Urinary bladder (tissue), 4 donors: Measurements from ENCODE around the gene RABGAP1L. TPM values are rescaled to one million over a fixed set of nuclear protein-coding genes. Genes with fewer than 3 reads are reported as not detected.
"Not testable (repeated sequence)": the region's sequence is repeated elsewhere in the genome, so short reads cannot be mapped to it uniquely, and the experiment has no call there.

Experiments
- DNase-seq: peaks from one replicate; pipeline ENCODE4 v3.0.0-alpha.2; 2015; ENCODE audit errors: extremely low spot score
- H3K27ac ChIP-seq: one replicate; pipeline ENCODE4 v1.5.1; 2013; ENCODE audit warnings: low read depth, mild to moderate bottlenecking, moderate library complexity
- H3K36me3 ChIP-seq: one replicate; pipeline ENCODE4 v1.6.1; 2013; ENCODE audit warnings: mild to moderate bottlenecking, moderate library complexity; ENCODE audit not compliant: insufficient read depth
- H3K4me1 ChIP-seq: one replicate; pipeline ENCODE4 v1.6.1; 2013; ENCODE audit warnings: mild to moderate bottlenecking, moderate library complexity; ENCODE audit not compliant: insufficient read depth
- H3K4me3 ChIP-seq: one replicate; pipeline ENCODE4 v1.5.1; 2013; ENCODE audit warnings: low read depth, low read length
- WGBS: extraction: QIAGEN DNeasy Blood & Tissue Kit; methylation state at CpG from one replicate; pipeline ENCODE4 v1.1.7; 2013; 5-methylcytosine and 5-hydroxymethylcytosine counted together
- polyA plus RNA-seq: library from polyadenylated mRNA; stranded (reverse); fragments of 200-250 nt; gene quantifications from one replicate; pipeline ENCODE4 v1.2.3, GENCODE V29; 2013
- total RNA-seq: library from RNA; depleted of rRNA; stranded (reverse); fragments of >200 nt; gene quantifications from one replicate; pipeline ENCODE4 v1.2.3, GENCODE V29; 2014
- donor health status: healthy with polysubstance abuse.
- donor health status: healthy.

Gene RABGAP1L
- total and polyA plus RNA-seq, 2 donors = 14.5 to 102 TPM

DNA sequence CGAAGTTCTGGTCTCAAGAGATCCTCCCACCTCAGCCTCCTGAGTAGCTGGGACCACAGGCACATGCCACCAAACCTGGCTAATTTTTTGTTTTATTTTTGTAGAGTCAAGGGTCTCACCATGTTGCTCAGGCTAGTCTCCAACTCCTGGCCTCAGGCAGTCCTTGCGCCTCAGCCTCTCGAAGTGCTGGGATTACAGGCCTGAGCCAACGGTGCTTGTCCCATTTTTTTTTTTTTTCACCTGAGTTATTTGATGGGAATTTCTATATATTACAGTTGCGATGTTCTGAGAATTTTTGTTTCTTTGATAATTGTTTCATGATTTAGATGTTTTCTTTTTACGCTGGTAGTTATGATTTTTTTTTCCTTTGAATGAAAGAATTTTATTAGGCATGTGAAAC is 2.5 kb downstream of the RABGAP1L start:
- Histone ChIP-seq H3K4me3 (no peak overlapping the region), H3K4me1 (no peaks in the 10 kb centered on the region), H3K27ac (no peak overlapping the region), H3K36me3 (no peaks in the 10 kb centered on the region)
- WGBS = 92% methylated on average over 6 of the region's 6 CpGs
- DNase-seq = no peak

DNA sequence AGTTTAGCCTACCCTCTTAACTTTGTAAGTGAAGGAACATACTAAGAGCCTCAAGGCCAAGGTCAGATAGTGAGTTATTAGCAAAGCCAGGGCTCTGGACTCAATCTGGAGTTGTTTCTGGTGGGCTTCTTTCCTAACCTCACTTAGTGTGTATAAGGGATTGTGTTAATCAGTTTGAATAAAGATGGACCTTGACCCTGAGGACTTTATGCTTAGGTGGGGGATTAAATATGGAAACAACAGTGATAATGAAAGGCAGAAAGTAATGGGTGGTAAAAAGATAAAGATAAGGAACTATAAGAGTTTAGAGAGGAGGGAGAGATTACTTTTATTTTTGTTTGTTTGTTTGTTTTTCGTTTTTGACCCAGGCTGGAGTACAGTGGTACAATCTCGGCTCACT is 5.5 kb downstream of the RABGAP1L start:
- no peak overlapping the region for H3K4me3 ChIP-seq
- H3K27ac ChIP-seq = no peak overlapping the region
- no peaks in the 10 kb centered on the region for H3K4me1 ChIP-seq
- WGBS = 97% methylated on average over 2 of the region's 2 CpGs
- no peaks in the 10 kb centered on the region for H3K36me3 ChIP-seq
- DNase-seq = no peak

DNA sequence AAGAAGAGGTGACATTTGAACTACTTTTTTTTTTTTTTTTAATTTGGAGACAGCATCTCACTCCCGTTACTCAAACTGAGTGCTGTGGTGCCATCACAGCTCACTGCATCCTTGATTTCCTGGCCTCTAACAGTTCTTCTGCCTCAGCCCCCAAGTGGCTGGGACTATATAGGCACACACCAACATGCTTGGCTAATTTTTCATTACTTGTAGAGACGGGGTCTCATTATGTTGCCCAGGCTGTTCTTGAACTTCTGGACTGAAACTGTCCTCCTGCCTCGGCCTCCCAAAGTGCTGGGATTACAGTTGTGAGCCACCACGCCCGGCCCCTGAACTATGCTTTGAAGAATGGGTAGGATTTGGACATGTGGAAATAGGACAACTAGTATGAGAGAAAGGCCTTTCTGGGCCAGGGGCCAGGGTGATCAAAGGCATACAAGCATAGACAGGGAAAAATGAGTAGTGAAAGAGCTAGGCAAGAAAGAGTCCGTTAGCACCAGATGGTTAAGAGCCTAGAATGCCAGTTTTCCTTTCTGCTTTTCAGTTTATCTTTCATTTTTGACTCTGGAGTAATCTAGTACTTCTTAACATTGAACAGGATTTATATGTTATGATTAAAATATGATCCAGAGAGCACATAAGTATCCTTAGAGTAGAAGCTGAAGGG is 6.3 kb downstream of the RABGAP1L start:
- Histone ChIP-seq H3K27ac (no peak overlapping the region), H3K36me3 (no peaks in the 10 kb centered on the region), H3K4me3 (no peak overlapping the region), H3K4me1 (no peaks in the 10 kb centered on the region)
- 91% methylated on average over 6 of the region's 6 CpGs for WGBS
- DNase-seq = no peak

DNA sequence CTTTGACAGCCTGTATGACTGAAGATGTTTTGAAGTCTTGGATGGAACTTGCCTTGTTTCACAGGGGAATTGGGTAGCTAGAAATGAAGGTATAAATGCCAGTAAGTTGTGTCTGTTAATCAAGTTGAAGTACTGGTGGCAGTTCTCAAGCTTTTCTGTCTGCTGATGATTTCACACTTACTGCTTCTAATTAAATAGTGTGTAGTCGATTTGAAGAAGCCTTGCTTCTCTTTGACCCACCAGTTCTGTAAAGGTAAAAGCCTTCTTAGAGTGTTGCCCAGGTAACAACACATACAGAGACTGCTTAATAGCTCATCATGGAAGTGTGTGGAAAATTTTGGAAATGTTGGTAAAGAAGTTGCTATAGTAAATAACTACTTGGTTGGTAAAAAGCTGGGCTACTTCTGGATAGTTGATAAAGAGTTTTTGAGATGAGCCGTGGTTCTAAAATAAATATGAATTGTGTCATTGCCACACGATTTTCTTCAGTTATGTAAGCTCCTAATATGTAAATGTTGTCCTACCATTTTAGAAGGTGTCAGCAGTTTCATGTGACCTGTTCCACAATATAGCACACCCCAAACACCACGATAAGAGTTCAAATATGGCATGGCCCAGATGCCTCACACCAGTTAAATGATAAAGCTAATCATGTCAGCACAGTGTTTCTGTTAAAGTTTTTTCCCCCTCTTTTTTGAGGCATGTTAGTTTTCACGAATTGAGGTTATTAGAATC is 7.4 kb downstream of the RABGAP1L start:
- H3K27ac ChIP-seq = no peak overlapping the region
- 87% methylated on average over 5 of the region's 5 CpGs for WGBS
- no peak overlapping the region for H3K4me3 ChIP-seq
- DNase-seq = no peak
- H3K4me1 ChIP-seq = no peaks in the 10 kb centered on the region
- no peaks in the 10 kb centered on the region for H3K36me3 ChIP-seq

DNA sequence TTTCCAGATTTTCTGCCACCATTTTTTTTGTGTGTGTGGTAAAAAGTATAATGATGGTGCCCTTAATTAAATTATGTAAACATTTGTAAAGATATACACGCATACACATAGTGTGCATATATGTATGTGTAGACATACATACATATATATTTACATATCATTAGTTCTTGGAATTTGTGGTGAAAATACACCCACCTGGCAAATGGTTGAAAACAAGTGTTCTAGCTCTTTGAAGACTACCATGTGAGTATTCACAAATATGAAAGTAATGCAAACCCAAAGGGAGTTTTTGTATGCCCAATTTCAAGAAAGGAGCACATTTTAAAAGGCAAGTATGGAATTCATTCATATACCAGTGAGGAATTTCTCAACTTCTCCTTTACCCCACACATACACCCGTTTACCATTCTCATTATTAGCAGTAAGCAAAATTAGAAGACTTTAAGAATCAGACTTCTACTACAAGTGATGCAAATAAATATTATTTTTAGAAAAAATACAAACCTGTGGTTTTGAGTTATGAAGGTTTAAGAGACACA is 8.0 kb downstream of the RABGAP1L start:
- WGBS = 94% methylated on average over 2 of the region's 2 CpGs
- Histone ChIP-seq H3K27ac (no peak overlapping the region), H3K4me1 (no peaks in the 10 kb centered on the region), H3K36me3 (no peaks in the 10 kb centered on the region), H3K4me3 (no peak overlapping the region)
- no peak for DNase-seq

DNA sequence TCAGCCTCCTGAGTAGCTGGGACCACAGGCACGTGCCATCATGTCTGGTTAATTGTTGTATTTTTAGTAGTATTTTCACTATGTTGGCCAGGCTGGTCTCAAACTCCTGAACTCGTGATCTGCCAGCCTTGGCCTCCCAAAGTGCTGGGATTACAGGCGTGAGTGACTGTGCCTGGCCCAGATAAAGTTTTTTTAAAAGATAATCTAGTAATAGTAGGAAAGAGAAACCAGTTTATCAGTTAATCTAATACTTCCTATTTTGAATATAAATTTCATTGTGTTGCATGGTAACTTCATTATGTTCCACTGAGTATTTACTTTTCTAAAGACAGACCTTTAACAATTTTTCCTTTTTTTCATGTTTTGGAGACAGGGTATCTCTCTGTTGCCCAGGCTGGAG is 10.0 kb downstream of the RABGAP1L start:
- H3K4me1 ChIP-seq = no peaks in the 10 kb centered on the region
- 83% methylated on average over 3 of the region's 3 CpGs for WGBS
- no peak for DNase-seq
- no peak overlapping the region for H3K4me3 ChIP-seq
- H3K36me3 ChIP-seq = no peaks in the 10 kb centered on the region
- no peak overlapping the region for H3K27ac ChIP-seq

DNA sequence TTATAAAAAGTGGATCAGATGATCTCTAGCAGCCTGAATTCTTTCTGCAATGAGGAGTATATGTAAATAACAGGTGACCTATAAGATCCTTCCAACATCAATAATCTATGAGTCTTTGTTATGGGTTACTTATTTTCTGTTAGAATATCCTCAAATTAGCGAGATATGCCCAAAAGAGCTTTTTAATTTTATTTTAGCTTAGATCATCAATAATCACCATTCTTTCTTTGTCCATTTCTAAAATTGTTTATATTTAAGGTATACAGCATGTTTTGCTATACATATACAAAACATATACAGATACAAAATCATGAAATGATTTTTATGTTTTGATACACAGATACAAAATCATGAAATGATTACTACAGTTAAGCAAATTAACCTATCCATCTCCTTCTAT is 11.8 kb downstream of the RABGAP1L start:
- H3K4me3 ChIP-seq = no peak overlapping the region
- no peak for DNase-seq
- 100% methylated on average over 1 of the region's 1 CpG for WGBS
- H3K36me3 ChIP-seq = no peaks in the 10 kb centered on the region
- no peaks in the 10 kb centered on the region for H3K4me1 ChIP-seq
- H3K27ac ChIP-seq = no peak overlapping the region

DNA sequence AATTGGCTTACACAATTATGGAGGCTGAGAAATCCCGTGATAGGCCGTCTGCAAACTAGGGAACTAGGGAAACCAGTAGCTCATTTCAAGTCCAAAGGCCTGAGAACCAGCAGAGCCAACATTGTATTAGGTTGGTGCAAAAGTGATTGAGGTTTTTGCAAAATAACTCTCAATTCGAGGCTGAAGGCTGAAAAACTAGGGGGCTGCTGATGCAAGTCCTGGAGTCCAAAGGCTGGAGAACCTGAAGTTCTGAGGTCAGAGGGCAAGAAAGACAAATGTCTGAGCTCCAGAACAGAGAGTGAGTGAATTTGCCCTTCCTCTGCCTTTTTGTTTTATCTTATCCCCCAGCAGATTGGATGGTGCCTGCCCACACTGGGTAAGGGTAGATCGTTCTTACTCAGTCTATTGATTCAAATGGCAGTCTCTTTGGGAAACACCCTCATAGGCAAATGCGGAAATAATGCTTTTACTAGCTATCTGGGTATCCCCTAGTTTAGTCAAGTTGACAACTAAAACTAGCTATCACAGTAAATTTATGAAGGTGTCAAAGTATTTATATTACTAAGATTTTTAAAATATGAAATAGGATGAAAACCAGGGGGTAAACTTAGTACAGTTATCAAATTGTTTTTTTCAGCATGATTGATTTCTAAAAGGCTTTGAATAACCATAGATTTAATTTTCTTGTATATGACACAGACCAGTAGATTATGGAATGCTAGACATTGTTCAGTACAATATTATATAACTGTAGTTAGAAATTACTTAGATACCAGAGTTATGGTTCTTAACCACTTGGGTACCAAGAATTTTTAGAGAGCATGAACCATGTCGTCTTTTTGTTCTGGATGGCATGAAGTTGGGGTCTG is 15.4 kb downstream of the RABGAP1L start:
- Histone ChIP-seq H3K27ac (no peak overlapping the region), H3K36me3 (no peaks in the 10 kb centered on the region), H3K4me3 (no peak overlapping the region), H3K4me1 (no peaks in the 10 kb centered on the region)
- WGBS = 85% methylated on average over 6 of the region's 6 CpGs
- DNase-seq = no peak

DNA sequence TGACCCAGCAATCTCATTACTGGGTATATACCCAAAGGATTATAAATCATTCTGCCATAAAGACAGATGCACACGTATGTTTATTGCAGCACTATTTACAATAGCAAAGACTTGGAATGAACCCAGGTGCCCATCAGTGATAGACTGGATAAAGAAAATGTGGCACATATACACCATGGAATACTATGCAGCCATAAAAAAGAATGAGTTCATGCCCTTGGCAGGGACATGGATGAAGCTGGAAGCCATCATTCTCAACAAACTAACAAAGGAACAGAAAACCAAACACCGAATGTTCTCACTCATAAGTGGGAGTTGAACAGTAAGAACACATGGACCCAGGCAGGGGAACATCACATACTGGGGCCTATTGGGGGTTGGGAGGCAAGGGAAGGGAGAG is 19.1 kb downstream of the RABGAP1L start:
- DNase-seq, H3K4me3 ChIP-seq, H3K4me1 ChIP-seq, H3K36me3 ChIP-seq, H3K27ac ChIP-seq: not testable (repeated sequence)
- WGBS = 90% methylated on average over 2 of the region's 2 CpGs

DNA sequence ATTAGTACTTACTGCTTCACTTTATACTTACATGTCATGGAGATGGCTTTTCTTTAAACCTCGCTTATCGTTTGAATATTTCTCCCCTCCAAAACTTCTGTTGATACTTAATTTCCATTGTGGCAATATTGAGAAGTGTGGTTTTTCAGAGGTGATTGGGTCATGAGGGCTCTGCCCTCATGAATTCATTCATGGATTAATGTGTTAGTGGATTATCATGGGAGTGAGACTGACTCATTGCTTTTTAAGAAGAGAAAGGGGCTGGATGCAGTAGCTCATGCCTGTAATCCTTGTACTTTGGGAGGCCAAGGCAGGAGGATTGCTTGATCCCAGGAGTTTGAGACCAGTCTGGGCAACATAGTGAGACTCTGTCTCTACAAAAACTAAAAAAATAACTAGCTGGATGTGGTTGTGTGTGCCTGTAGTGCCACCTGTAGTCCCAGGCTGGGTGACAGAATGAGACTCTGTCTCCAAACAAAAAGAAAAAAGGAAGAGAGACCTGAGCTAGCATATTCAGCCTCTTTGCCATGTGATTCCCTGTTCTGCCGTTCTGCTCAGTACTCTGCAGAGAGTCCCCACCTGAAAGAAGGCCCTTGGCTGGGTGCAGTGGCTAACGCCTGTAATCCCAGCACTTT is 30.2 kb downstream of the RABGAP1L start:
- Histone ChIP-seq H3K4me1 (no peaks in the 10 kb centered on the region), H3K27ac (no peak overlapping the region), H3K4me3 (no peak overlapping the region), H3K36me3 (no peaks in the 10 kb centered on the region)
- no peak for DNase-seq
- 88% methylated on average over 4 of the region's 4 CpGs for WGBS

DNA sequence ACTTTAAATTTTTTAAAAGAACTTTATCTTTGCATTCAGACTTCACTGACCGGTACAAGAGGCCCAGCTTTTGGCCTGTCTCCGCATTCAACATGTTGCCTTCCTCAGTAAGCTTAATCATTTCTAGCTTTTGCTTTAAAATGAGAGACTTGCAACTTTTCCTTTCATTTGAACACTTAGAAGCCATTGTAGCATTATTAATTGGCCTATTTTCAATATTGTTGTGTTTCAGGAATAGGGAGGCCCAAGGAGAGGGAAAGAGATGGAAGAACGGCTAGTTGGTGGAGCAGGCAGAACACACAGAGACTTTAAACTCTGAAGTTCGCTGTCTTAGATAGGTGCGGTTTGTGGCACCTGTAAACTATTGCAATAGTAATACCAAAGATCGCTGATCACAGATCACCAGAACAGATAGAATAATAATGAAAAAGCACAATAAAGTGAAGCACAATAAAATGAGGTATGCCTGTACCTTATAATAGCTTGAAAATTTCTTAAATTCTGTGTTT is 31.4 kb downstream of the RABGAP1L start:
- Histone ChIP-seq H3K4me3 (no peak overlapping the region), H3K27ac (no peak overlapping the region), H3K36me3 (no peaks in the 10 kb centered on the region), H3K4me1 (no peaks in the 10 kb centered on the region)
- DNase-seq = no peak
- WGBS = 69% methylated on average over 6 of the region's 6 CpGs

DNA sequence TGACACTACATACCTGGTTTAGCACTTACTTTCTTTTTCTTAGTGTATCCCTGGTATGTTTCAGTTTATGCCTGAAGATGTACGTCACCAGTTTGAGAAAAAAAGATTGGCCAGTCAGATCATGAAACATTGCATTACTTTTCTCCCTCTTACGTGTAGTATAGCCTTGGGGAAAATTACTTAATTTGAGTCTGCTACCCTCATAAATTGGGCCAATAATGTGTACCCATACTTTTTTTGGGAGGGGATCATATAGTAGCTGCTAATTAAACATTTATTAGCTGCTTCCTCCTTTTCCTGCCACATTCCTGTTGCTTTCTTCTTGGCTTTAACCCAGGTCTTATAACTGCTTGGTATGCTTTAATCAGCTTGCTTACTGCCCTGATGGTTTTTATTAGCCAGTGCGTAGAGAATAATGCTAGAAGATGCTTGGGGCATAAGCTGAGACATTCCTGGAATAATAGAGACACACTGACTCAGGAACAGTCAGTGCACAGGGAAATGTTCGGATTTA is 32.1 kb downstream of the RABGAP1L start:
- H3K4me3 ChIP-seq = no peak overlapping the region
- no peak overlapping the region for H3K27ac ChIP-seq
- no peaks in the 10 kb centered on the region for H3K4me1 ChIP-seq
- 56% methylated on average over 4 of the region's 4 CpGs for WGBS
- DNase-seq = no peak
- no peaks in the 10 kb centered on the region for H3K36me3 ChIP-seq

DNA sequence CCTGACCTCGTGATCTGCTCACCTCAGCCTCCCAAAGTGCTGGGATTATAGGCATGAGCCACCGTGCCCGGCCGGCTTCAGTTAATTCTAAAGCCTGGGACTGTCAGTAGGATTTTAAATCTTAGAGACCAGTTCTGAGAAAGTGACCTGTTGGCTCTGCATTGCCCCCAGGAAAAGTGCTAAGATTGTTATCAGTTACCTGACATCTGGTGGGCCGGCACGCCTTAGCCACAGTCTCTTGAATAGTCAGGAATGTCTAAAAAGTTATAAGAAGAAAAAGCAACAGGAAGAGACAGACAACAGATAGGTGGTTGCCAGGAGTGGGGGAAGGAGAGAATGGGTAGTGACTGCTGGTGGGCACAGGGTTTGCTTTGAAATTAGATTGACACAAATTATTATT is 35.1 kb downstream of the RABGAP1L start:
- no peaks in the 10 kb centered on the region for H3K4me1 ChIP-seq
- 87% methylated on average over 6 of the region's 6 CpGs for WGBS
- no peaks in the 10 kb centered on the region for H3K36me3 ChIP-seq
- no peak for DNase-seq
- H3K27ac ChIP-seq = no peak overlapping the region
- no peak overlapping the region for H3K4me3 ChIP-seq
